CD8-positive, alpha-beta memory T cell (primary cell): ENCODE results near the gene COLQ. TPM values are rescaled to one million over a fixed set of nuclear protein-coding genes. Genes with fewer than 3 reads are reported as not detected.

Experiments used
- CTCF ChIA-PET: fragments of 350-600 bp; sonication (Branson Sonifier 250); formaldehyde crosslinking; loops from one replicate; lab custom pipeline; 2021; ENCODE audit warnings: antibody characterized with exemption; lab: Charles Lee
- POLR2A ChIA-PET: fragments of 350-600 bp; sonication (Branson Sonifier 250); formaldehyde crosslinking; loops from one replicate; lab custom pipeline; 2021; ENCODE audit warnings: antibody characterized with exemption; lab: Charles Lee
- DNase-seq, 5 donors: peaks; one replicate each; pipeline versions ENCODE4 v3.0.0 to v3.0.0-alpha.2; 2020 to 2022; ENCODE audit warnings: mixed read lengths in 1 of 5
- H3K27ac ChIP-seq: one replicate; pipeline ENCODE4 v1.7.0; 2013; ENCODE audit warnings: low read depth, mild to moderate bottlenecking, low read length, moderate library complexity
- H3K27me3 ChIP-seq: 2 replicates; pipeline ENCODE4 v1.7.0; 2013; ENCODE audit warnings: low read length, mild to moderate bottlenecking; ENCODE audit not compliant: insufficient read depth, poor library complexity, severe bottlenecking
- H3K36me3 ChIP-seq: 2 replicates; pipeline ENCODE4 v1.7.0; 2013; ENCODE audit warnings: mild to moderate bottlenecking, low read length, moderate library complexity; ENCODE audit not compliant: insufficient read depth
- H3K4me1 ChIP-seq: 2 replicates; pipeline ENCODE4 v1.7.0; 2013; ENCODE audit warnings: mild to moderate bottlenecking, low read length, moderate library complexity; ENCODE audit not compliant: insufficient read depth
- H3K4me3 ChIP-seq: 2 replicates; pipeline ENCODE4 v1.7.0; 2013; ENCODE audit warnings: mild to moderate bottlenecking, low read length
- H3K9me3 ChIP-seq: 2 replicates; pipeline ENCODE4 v1.7.0; 2013; ENCODE audit warnings: mild to moderate bottlenecking, low read length
- H3K27ac Mint-ChIP-seq, 8 donors: one replicate each; pipeline ENCODE4 v1.8.0; 2020 to 2021; ENCODE audit warnings: mixed read lengths in 8 of 8, mild to moderate bottlenecking in 6 of 8, inconsistent platforms in 3 of 8, moderate library complexity in 3 of 8
- H3K27me3 Mint-ChIP-seq, 2 donors: one replicate each; pipeline ENCODE4 v1.8.0; 2020 to 2021; ENCODE audit warnings: mixed read lengths in 2 of 2, mild to moderate bottlenecking in 1 of 2, moderate library complexity in 1 of 2
- H3K36me3 Mint-ChIP-seq, 3 donors: one replicate each; pipeline ENCODE4 v1.8.0; 2020 to 2021; ENCODE audit warnings: mixed read lengths in 3 of 3, inconsistent platforms in 1 of 3, mild to moderate bottlenecking in 1 of 3
- H3K4me1 Mint-ChIP-seq, 3 donors: one replicate each; pipeline ENCODE4 v1.8.0; 2020 to 2021; ENCODE audit warnings: mixed read lengths in 3 of 3, inconsistent platforms in 1 of 3, mild to moderate bottlenecking in 1 of 3
- H3K4me3 Mint-ChIP-seq, 7 donors: one replicate each; pipeline ENCODE4 v1.8.0; 2020 to 2021; ENCODE audit warnings: mixed read lengths in 7 of 7, mild to moderate bottlenecking in 6 of 7, moderate library complexity in 4 of 7, inconsistent platforms in 2 of 7
- H3K9me3 Mint-ChIP-seq, 5 donors: one replicate each; pipeline ENCODE4 v1.8.0; 2020 to 2022; ENCODE audit warnings: mixed read lengths in 5 of 5, mild to moderate bottlenecking in 3 of 5, moderate library complexity in 2 of 5, inconsistent platforms in 1 of 5
- polyA plus RNA-seq: library from polyadenylated mRNA; unstranded; fragments of 300-500 nt; fragmentation: Illumina TruSeq; gene quantifications from one replicate; pipeline ENCODE4 v1.2.3, GENCODE V29; 2021
- total RNA-seq, 2 experiments: library from RNA; stranded (reverse); gene quantifications; one replicate each; pipeline ENCODE4 v1.2.3, GENCODE V29; 2021

COLQ gene
- total and polyA plus RNA-seq, 3 experiments from 2014 or later, result 1.1 to 17.3 (median 1.6) TPM

DNA sequence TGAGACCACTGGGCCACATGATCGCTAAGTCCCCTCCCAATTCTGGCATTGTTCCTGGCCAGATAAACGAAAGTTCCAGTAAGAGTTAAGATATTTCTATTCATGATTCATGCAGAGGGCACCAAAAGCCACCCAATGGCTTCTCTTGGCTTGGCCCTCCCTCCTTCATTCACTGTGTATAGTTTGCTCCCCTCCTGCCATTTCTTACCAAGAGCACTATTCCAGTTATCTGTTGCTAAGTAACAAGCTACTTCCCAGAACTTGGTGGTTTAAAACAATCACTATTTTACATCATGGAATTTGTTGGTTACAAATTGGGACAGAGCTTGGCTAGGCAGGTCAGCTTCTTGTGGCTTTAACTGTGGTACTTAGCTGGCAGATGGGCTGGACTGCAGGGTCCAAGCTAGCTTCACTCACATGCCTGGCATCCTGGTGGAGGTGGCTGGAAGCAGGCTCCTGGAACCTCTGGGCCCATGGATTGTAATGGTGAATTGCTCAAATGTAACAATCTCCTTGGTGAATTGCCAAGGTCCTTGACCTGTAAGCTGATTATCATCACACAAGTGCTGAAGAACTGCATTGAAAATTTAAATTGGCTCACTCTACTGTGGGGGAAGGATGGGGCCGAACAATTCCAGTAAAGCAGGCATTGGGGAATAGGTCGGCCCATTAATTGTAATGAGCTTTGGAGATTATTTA is 77.5 kb downstream of the COLQ start:
- no peaks in the 10 kb centered on the region for H3K9me3 Mint-ChIP-seq
- ChIA-PET POLR2A (no interaction called here), CTCF (interaction anchor here (1.2 kb wide), 1 partner anchor 10 kb away, joined by 3 read pairs; no protein-coding TSS in a partner anchor)
- Histone ChIP-seq H3K4me1 (no peaks in the 10 kb centered on the region), H3K9me3 (no peaks in the 10 kb centered on the region), H3K27me3 (no peaks in the 10 kb centered on the region), H3K4me3 (no peak overlapping the region), H3K27ac (no peak overlapping the region), H3K36me3 (peaks cover 14% of the 10 kb centered on the region)
- peaks cover 11 to 29% (median 14%) of the 10 kb centered on the region in 3 donors for H3K4me1 Mint-ChIP-seq
- H3K27ac Mint-ChIP-seq, result peak overlapping the region in 4 of 8 donors; percentile 39 to 70 (median 60)
- no peaks in the 10 kb centered on the region for H3K27me3 Mint-ChIP-seq
- DNase-seq, result no peak
- no peak overlapping the region for H3K4me3 Mint-ChIP-seq
- H3K36me3 Mint-ChIP-seq, result peaks cover 21 to 58% (median 22%) of the 10 kb centered on the region in 3 donors

DNA sequence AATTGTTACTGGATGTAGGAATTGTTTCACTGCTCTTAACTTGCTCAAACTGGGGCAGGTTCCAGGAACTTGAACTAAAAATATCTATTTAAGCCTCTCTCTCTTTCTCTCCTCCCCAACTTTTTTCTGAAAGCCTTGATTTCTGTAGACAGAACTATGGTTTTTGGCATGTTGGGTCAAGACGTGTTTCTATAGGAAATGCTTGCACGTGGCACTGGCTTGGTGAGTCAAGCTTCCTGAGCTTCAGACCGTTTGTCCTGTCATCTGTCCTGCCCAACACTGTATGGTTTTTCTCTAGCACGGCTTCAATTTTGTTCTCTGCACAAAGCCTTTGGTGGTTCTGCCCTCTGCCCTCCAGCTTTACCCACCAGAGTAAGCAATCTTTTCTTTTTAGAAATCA is 80.6 kb downstream of the COLQ start:
- Mint-ChIP-seq H3K4me1 (peaks cover 14 to 33% (median 17%) of the 10 kb centered on the region in 3 donors), H3K4me3 (peak overlapping the region in 1 of 7 donors; percentile 9), H3K36me3 (peaks cover 27 to 86% (median 27%) of the 10 kb centered on the region in 3 donors), H3K9me3 (no peaks in the 10 kb centered on the region), H3K27me3 (no peaks in the 10 kb centered on the region), H3K27ac (peak overlapping the region in 7 of 8 donors; percentile 12 to 97 (median 72))
- Histone ChIP-seq H3K9me3 (no peaks in the 10 kb centered on the region), H3K27ac (no peak overlapping the region), H3K4me3 (no peak overlapping the region), H3K27me3 (no peaks in the 10 kb centered on the region), H3K4me1 (no peaks in the 10 kb centered on the region), H3K36me3 (peaks cover 34% of the 10 kb centered on the region)
- no peak for DNase-seq
- ChIA-PET POLR2A (no interaction called here), CTCF (interaction anchor here (1.3 kb wide), 1 partner anchor 35 kb away, joined by 3 read pairs; no protein-coding TSS in a partner anchor)

DNA sequence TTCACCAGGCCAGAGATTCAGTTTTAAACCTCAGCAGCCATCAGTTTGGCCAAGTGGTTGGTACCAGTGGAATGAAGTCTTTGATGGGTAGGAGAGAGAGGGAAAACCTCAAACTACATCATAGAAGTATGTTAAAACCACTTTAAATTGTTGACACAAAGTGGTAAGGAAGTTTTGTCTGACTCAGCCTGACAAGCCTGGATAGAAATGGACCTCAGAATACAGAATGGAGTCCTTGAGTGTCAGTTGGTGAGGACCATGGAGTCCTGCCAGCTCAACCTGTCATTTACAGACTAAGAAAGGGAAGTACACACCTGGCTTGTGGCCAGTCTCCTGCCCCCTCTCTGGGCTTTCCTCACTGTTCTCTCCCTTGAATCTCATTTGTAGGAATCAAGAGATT is 82.0 kb downstream of the COLQ start:
- no peak overlapping the region for H3K27ac ChIP-seq
- DNase-seq, result no peak
- H3K36me3 ChIP-seq, result peaks cover 43% of the 10 kb centered on the region
- no peaks in the 10 kb centered on the region for H3K9me3 ChIP-seq
- no peaks in the 10 kb centered on the region for H3K27me3 ChIP-seq
- H3K4me3 ChIP-seq, result no peak overlapping the region
- POLR2A ChIA-PET, result no interaction called here
- Mint-ChIP-seq H3K36me3 (peaks cover 24 to 93% (median 29%) of the 10 kb centered on the region in 3 donors), H3K9me3 (no peaks in the 10 kb centered on the region), H3K4me3 (no peak overlapping the region), H3K27ac (peak overlapping the region in 5 of 8 donors; percentile 45 to 80 (median 54)), H3K27me3 (no peaks in the 10 kb centered on the region), H3K4me1 (peaks cover 19 to 29% (median 21%) of the 10 kb centered on the region in 3 donors)
- H3K4me1 ChIP-seq, result no peaks in the 10 kb centered on the region
- CTCF ChIA-PET, result no interaction called here

DNA sequence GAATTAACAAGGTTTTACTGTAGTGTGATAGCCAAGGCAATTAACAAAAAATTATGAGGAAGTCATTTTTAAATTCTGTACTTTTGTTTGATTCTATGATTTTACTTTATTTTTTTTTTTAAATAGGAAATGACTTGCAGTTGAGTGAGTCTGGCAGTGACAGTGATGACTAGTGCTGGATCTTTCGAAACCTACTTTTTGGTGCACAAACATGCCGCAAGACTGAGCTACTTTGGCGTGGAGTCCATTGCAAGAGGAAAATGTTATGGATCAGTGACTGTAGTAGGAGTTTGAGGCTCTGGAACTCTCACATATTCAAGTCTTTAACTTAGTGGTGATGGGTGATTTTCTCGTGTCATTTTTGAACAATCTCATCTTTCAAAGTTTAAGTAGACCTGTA is 82.5 kb downstream of the COLQ start:
- CTCF ChIA-PET, result no interaction called here
- H3K4me1 ChIP-seq, result no peaks in the 10 kb centered on the region
- H3K4me1 Mint-ChIP-seq, result peaks cover 19 to 29% (median 21%) of the 10 kb centered on the region in 3 donors
- H3K9me3 Mint-ChIP-seq, result no peaks in the 10 kb centered on the region
- H3K27ac Mint-ChIP-seq, result peak overlapping the region in 4 of 8 donors; percentile 45 to 80 (median 50)
- H3K9me3 ChIP-seq, result no peaks in the 10 kb centered on the region
- H3K27ac ChIP-seq, result no peak overlapping the region
- H3K27me3 ChIP-seq, result no peaks in the 10 kb centered on the region
- H3K4me3 ChIP-seq, result no peak overlapping the region
- no peak overlapping the region for H3K4me3 Mint-ChIP-seq
- H3K36me3 ChIP-seq, result peaks cover 48% of the 10 kb centered on the region
- H3K36me3 Mint-ChIP-seq, result peaks cover 24 to 95% (median 30%) of the 10 kb centered on the region in 3 donors
- POLR2A ChIA-PET, result no interaction called here
- H3K27me3 Mint-ChIP-seq, result no peaks in the 10 kb centered on the region
- DNase-seq, result no peak

DNA sequence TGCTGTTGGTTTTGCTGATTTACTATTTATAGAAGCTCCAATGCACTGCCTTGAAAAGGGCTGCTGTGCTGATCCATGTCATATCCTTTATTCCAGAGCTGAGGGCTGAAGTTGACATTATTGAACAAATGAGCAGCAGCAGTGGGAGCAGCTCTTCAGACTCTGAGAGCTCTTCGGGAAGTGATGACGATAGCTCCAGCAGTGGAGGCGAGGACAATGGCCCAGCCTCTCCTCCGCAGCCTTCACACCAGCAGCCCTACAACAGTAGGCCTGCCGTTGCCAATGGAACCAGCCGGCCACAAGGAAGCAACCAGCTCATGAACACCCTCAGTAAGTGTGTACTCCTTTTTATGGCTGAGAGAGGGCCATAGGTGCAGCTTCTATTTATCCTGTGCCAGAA is 85.3 kb downstream of the COLQ start:
- DNase-seq, result no peak
- Histone ChIP-seq H3K9me3 (no peaks in the 10 kb centered on the region), H3K27ac (no peak overlapping the region), H3K36me3 (peaks cover 67% of the 10 kb centered on the region), H3K4me3 (no peak overlapping the region), H3K27me3 (no peaks in the 10 kb centered on the region), H3K4me1 (peaks cover 2% of the 10 kb centered on the region)
- no peak overlapping the region for H3K4me3 Mint-ChIP-seq
- peaks cover 27 to 42% (median 36%) of the 10 kb centered on the region in 3 donors for H3K4me1 Mint-ChIP-seq
- CTCF ChIA-PET, result interaction anchor here (0.5 kb wide), 1 partner anchor 1996 kb away, joined by 3 read pairs; no protein-coding TSS in a partner anchor
- H3K27me3 Mint-ChIP-seq, result no peaks in the 10 kb centered on the region
- no peaks in the 10 kb centered on the region for H3K9me3 Mint-ChIP-seq
- H3K36me3 Mint-ChIP-seq, result peaks cover 24 to 89% (median 26%) of the 10 kb centered on the region in 3 donors
- H3K27ac Mint-ChIP-seq, result peak overlapping the region in 4 of 8 donors; percentile 34 to 78 (median 61)
- POLR2A ChIA-PET, result no interaction called here

DNA sequence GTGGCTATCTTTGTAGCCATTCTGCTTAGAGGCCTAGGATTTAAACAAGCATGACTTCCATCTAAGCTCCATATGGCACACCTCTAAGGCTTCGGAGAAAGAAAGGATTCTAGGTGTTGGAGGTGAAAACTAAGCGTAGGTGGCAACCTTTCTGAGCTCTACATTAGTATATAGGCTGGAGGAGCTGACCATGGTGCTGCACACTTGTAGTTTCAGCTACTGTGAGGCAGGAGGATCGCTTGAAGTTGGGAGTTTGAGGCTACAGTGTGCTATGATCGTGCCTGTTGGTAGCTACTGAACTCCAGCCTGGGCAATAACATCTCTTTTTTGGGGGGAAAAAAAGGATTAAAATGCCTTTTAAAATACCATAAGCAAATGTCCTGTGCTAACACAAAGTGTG is 86.8 kb downstream of the COLQ start:
- no peak overlapping the region for H3K4me3 Mint-ChIP-seq
- peaks cover 11 to 87% (median 19%) of the 10 kb centered on the region in 3 donors for H3K36me3 Mint-ChIP-seq
- H3K27me3 ChIP-seq, result no peaks in the 10 kb centered on the region
- H3K27ac ChIP-seq, result no peak overlapping the region
- H3K36me3 ChIP-seq, result peaks cover 66% of the 10 kb centered on the region
- no peaks in the 10 kb centered on the region for H3K9me3 ChIP-seq
- peaks cover 26 to 42% (median 40%) of the 10 kb centered on the region in 3 donors for H3K4me1 Mint-ChIP-seq
- CTCF ChIA-PET, result no interaction called here
- H3K4me3 ChIP-seq, result no peak overlapping the region
- POLR2A ChIA-PET, result no interaction called here
- no peak overlapping the region for H3K27ac Mint-ChIP-seq
- DNase-seq, result no peak
- no peaks in the 10 kb centered on the region for H3K9me3 Mint-ChIP-seq
- peaks cover 5% of the 10 kb centered on the region for H3K4me1 ChIP-seq
- H3K27me3 Mint-ChIP-seq, result no peaks in the 10 kb centered on the region

DNA sequence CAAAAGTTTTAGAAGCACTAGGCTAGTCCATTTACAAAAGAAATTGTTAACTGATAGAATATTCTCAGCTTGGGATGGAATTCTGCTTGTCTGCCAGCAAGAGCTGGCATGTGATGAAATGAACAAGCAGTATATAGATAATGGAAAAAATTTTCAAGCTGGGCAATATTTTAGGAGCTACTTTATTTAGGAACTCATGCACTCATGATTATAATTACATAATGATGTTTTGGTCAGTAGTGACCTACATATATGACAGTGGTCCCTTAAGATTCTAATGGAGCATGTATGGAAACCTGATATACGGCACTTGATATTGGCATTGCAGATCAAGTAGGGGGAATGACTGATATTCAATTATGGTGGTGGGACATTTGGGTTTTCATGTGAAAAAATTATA is 88.0 kb downstream of the COLQ start:
- no peaks in the 10 kb centered on the region for H3K9me3 Mint-ChIP-seq

DNA sequence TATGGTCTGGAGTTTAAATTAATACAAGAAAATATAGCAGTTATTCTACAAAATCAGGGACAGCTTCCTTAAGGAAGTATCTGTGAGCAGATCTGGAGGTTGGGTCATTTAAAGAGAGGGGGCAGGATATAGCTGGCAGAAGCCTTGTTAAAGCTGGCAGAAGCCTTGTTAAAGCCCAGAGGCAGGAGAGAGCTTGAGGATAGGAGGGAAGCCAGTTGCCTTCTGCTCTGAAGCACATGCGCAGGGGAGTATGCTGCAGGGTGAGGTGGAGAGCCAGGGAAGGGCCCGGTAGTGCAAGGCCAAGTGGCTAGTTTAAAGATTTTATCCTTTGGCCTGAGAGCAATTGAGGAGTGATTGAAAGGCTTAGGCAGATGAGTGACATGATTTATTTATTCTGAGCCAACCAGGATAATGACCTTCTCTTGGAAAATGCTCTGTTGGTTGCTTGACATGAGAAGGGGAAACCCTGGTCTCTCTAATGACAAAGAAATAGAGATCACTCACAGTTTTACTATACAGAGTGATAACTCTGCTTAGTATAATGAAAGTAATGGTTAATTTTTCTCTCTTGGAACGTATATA is 90.2 kb downstream of the COLQ start:
- ChIA-PET POLR2A (no interaction called here), CTCF (interaction anchor here (1.2 to 1.4 kb wide), 2 partner anchors 25 to 125 kb away, joined by 3 read pairs; no protein-coding TSS in a partner anchor)
- Histone ChIP-seq H3K9me3 (no peaks in the 10 kb centered on the region), H3K4me1 (peaks cover 26% of the 10 kb centered on the region), H3K27me3 (no peaks in the 10 kb centered on the region), H3K27ac (no peak overlapping the region), H3K36me3 (peaks cover 43% of the 10 kb centered on the region), H3K4me3 (no peak overlapping the region)
- Mint-ChIP-seq H3K9me3 (no peaks in the 10 kb centered on the region), H3K27ac (peak overlapping the region in 4 of 8 donors; percentile 9 to 85 (median 62)), H3K4me1 (peaks cover 54 to 64% (median 57%) of the 10 kb centered on the region in 3 donors), H3K36me3 (peaks cover 0 to 79% (median 14%) of the 10 kb centered on the region in 3 donors), H3K4me3 (peak overlapping the region in 3 of 7 donors; percentile 0 to 52 (median 48)), H3K27me3 (no peaks in the 10 kb centered on the region)
- no peak for DNase-seq

More for the DNA sequence above, 88.0 kb downstream of the COLQ start:
- Histone ChIP-seq H3K4me1 (peaks cover 17% of the 10 kb centered on the region), H3K27ac (no peak overlapping the region), H3K9me3 (no peaks in the 10 kb centered on the region), H3K4me3 (no peak overlapping the region), H3K36me3 (peaks cover 57% of the 10 kb centered on the region), H3K27me3 (no peaks in the 10 kb centered on the region)
- H3K27ac Mint-ChIP-seq, result peak overlapping the region in 2 of 8 donors; percentile 58 to 66
- H3K27me3 Mint-ChIP-seq, result no peaks in the 10 kb centered on the region
- H3K4me1 Mint-ChIP-seq, result peaks cover 37 to 52% (median 45%) of the 10 kb centered on the region in 3 donors
- peaks cover under 1 to 79% (median 18%) of the 10 kb centered on the region in 3 donors for H3K36me3 Mint-ChIP-seq
- peak overlapping the region in 1 of 7 donors; percentile 59 for H3K4me3 Mint-ChIP-seq
- CTCF ChIA-PET, result interaction anchor here (1.0 to 1.4 kb wide), 3 partner anchors 125 to 228 kb away, joined by 3 read pairs; no protein-coding TSS in a partner anchor
- DNase-seq, result no peak
- POLR2A ChIA-PET, result no interaction called here
